Stimulated activated CD4-positive, alpha-beta T cell treated with anti-CD3 and anti-CD28 coated beads, Interleukin-4, amount 100 ng/mL, for 4 hours (primary cell): ENCODE results near the gene DENND5B.
"Not testable (repeated sequence)": the region's sequence is repeated elsewhere in the genome, so short reads cannot be mapped to it uniquely, and the experiment has no call there.

Source experiments
- DNase-seq, 2 experiments: peaks; one replicate each; pipeline ENCODE4 v3.0.0-alpha.2; 2020

The DENND5B gene

GRCh38 chr12:31499567-31499966 is 91.4 kb downstream of the DENND5B start:
- no peak for DNase-seq

- no peak for DNase-seq
These were observed 92.5 kb downstream of the DENND5B start for GRCh38 chr12:31498424-31498823.

GRCh38 chr12:31496257-31496656 is 94.7 kb downstream of the DENND5B start:
- DNase-seq, result no peak

GRCh38 chr12:31494455-31494854 is 96.5 kb downstream of the DENND5B start:
- no peak for DNase-seq

GRCh38 chr12:31492599-31493196 is 98.2 kb downstream of the DENND5B start:
- DNase-seq, result no peak

- DNase-seq, result no peak
These were observed 98.9 kb downstream of the DENND5B start for GRCh38 chr12:31491841-31492598.

GRCh38 chr12:31491241-31491794 is 99.6 kb downstream of the DENND5B start:
- DNase-seq, result no peak

GRCh38 chr12:31488737-31489338 is 102.1 kb downstream of the DENND5B start:
- no peak for DNase-seq

GRCh38 chr12:31485571-31485970 is 105.4 kb downstream of the DENND5B start:
- DNase-seq, result no peak

- DNase-seq, result no peak
These were observed 108.1 kb downstream of the DENND5B start for GRCh38 chr12:31482816-31483215.

- DNase-seq, result no peak
These were observed 109.5 kb downstream of the DENND5B start for GRCh38 chr12:31481415-31481814.

GRCh38 chr12:31479516-31480210 is 111.3 kb downstream of the DENND5B start:
- no peak for DNase-seq

GRCh38 chr12:31478898-31479297 is 112.0 kb downstream of the DENND5B start:
- DNase-seq, result no peak

- no peak for DNase-seq
These were observed 112.5 kb downstream of the DENND5B start for GRCh38 chr12:31478425-31478824.

- DNase-seq, result no peak
These were observed 113.2 kb downstream of the DENND5B start for GRCh38 chr12:31477687-31478086.

- DNase-seq, result no peak
These were observed 114.5 kb downstream of the DENND5B start for GRCh38 chr12:31476437-31476836.

GRCh38 chr12:31475610-31476009 is 115.3 kb downstream of the DENND5B start:
- DNase-seq, result not testable (repeated sequence)

GRCh38 chr12:31474751-31475150 is 116.2 kb downstream of the DENND5B start:
- DNase-seq, result no peak

GRCh38 chr12:31471823-31472222 is 119.1 kb downstream of the DENND5B start:
- no peak for DNase-seq

- no peak for DNase-seq
These were observed 119.9 kb downstream of the DENND5B start for GRCh38 chr12:31471051-31471450.

- no peak for DNase-seq
These were observed 120.5 kb downstream of the DENND5B start for GRCh38 chr12:31470459-31470858.

GRCh38 chr12:31466768-31467167 is 124.2 kb downstream of the DENND5B start:
- DNase-seq, result no peak

- DNase-seq, result no peak
These were observed 125.9 kb downstream of the DENND5B start for GRCh38 chr12:31465002-31465401.
